ENCODE data around the gene ANAPC5.

The ANAPC5 gene

DNA sequence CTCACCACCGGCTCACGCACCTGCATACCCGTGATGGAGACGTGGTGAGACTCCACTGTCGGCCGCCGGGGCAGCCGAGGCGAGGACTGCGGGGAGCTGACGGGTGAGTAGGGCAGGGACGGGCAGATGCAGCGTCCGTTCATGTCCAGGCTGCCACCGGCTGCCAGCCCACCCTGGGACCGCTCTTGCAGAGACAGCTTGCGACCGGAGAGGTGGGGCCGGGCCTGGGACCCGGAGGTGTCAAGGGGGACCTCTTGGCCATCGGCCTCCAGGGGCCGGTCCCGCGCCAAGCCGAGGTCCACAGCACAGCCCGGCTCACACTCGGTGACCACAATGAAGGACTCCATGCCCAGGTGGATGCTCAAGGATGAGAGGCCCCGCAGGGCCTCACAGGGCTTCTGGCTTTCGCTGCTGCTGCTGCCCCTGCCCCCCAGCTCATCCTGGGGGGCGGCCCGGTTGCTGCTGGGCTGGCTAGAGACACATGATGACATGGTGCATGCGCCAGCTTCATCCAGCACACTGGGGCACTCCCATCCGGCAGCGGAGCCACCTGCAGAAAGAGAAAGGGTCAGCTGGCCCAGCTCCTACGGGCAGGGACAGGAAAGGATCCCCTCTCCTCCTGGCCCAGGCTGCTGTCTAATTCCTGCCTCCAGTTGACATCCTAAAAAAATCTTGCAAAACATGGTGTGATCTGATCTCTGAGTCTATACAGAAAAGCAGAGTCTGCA lies 78.0 kb downstream of the ANAPC5 start:
- no peak overlapping the region for H3K4me2 ChIP-seq (ENCODE audit: low read length)
- no peaks in the 10 kb centered on the region for H3K9me2 ChIP-seq (replicated peaks; ENCODE audit: control insufficient read depth, low read length)
- no peaks in the 10 kb centered on the region for H3K9me3 ChIP-seq (ENCODE audit: control insufficient read depth, insufficient read depth, low read length)
- H4K20me1 ChIP-seq (ENCODE audit: control insufficient read depth, insufficient read depth, low read depth, low read length), result no peaks in the 10 kb centered on the region
- H3K27ac ChIP-seq (ENCODE audit: low read depth, low read length), result no peak overlapping the region
- no peaks in the 10 kb centered on the region for H3K27me3 ChIP-seq (ENCODE audit: control insufficient read depth, low read length)
- peaks cover 24% of the 10 kb centered on the region for H3K79me2 ChIP-seq (ENCODE audit: control insufficient read depth, low read length)
- no peak for TF ChIP-seq EZH2phosphoT487 (IDR thresholded peaks at IDR 0.05; ENCODE audit: borderline replicate concordance, low read length)
- TF ChIP-seq, protein P1, sequence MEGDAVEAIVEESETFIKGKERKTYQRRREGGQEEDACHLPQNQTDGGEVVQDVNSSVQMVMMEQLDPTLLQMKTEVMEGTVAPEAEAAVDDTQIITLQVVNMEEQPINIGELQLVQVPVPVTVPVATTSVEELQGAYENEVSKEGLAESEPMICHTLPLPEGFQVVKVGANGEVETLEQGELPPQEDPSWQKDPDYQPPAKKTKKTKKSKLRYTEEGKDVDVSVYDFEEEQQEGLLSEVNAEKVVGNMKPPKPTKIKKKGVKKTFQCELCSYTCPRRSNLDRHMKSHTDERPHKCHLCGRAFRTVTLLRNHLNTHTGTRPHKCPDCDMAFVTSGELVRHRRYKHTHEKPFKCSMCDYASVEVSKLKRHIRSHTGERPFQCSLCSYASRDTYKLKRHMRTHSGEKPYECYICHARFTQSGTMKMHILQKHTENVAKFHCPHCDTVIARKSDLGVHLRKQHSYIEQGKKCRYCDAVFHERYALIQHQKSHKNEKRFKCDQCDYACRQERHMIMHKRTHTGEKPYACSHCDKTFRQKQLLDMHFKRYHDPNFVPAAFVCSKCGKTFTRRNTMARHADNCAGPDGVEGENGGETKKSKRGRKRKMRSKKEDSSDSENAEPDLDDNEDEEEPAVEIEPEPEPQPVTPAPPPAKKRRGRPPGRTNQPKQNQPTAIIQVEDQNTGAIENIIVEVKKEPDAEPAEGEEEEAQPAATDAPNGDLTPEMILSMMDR (IDR thresholded peaks at IDR 0.05; ENCODE audit: low read depth, low read length, poor library complexity, severe bottlenecking), result no peak
- no peaks in the 10 kb centered on the region for H3F3A ChIP-seq (ENCODE audit: control insufficient read depth, insufficient read depth)
- peaks cover 28% of the 10 kb centered on the region for H3K36me3 ChIP-seq (ENCODE audit: control insufficient read depth, low read length)
- H3K4me3 ChIP-seq (ENCODE audit: low read length), result no peak overlapping the region
- no peaks in the 10 kb centered on the region for H3K4me1 ChIP-seq (ENCODE audit: control insufficient read depth, low read length)

DNA sequence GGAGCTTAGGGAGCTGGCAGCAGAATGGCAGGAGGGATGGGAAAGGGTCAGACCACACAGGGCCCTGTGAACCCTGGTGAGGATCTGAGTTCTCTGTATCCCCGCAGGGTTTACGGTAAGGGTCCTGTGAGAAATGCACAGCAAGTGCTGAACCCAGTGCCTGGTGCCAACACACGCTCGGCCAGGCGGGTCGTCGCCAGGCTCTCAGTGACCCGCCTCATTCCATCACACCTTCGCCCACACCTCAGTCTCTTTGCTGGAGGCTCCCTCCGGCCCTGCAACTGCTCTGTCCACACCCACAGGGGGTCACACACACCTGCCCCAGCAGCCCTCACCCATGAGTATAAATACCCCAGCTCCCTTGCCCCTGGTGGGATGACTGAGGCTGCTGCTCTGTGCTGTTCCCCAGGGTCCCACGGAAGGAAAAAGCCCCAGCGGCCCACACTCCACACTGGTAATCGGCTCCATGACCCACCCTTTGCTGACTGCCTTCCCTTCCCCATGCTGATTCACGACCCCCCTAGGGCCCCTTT lies 78.8 kb downstream of the ANAPC5 start:
- no peak for TF ChIP-seq EZH2phosphoT487 (IDR thresholded peaks at IDR 0.05; ENCODE audit: borderline replicate concordance, low read length)
- TF ChIP-seq, protein P1 (IDR thresholded peaks at IDR 0.05; ENCODE audit: low read depth, low read length, poor library complexity, severe bottlenecking), result no peak

DNA sequence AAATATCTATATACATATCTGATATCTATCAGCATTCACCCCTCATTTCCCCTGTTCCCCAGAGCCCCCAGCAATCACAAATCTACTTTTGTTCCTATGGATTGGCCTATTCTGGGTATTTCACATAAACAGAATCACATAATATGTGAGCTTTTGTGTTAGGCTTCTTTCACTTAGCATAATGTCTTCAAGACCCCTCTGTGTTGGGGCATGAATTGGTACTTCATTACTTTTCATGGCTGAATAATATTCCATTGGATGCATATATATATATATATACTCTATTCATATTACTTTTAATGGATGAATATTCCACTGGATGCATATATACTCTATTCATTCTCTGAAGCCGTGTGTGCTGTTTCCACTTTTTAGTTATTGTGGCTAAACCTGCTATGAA lies 84.4 kb downstream of the ANAPC5 start:
- H3K4me3 ChIP-seq (ENCODE audit: low read length), result no peak overlapping the region
- no peaks in the 10 kb centered on the region for H3K79me2 ChIP-seq (ENCODE audit: control insufficient read depth, low read length)
- H3K9me2 ChIP-seq (replicated peaks; ENCODE audit: control insufficient read depth, low read length), result no peaks in the 10 kb centered on the region
- H4K20me1 ChIP-seq (ENCODE audit: control insufficient read depth, insufficient read depth, low read depth, low read length), result no peaks in the 10 kb centered on the region
- H3K4me1 ChIP-seq (ENCODE audit: control insufficient read depth, low read length), result no peaks in the 10 kb centered on the region
- no peaks in the 10 kb centered on the region for H3K9me3 ChIP-seq (ENCODE audit: control insufficient read depth, insufficient read depth, low read length)
- no peaks in the 10 kb centered on the region for H3F3A ChIP-seq (ENCODE audit: control insufficient read depth, insufficient read depth)
- H3K36me3 ChIP-seq (ENCODE audit: control insufficient read depth, low read length), result peaks cover 31% of the 10 kb centered on the region
- H3K27me3 ChIP-seq (ENCODE audit: control insufficient read depth, low read length), result no peaks in the 10 kb centered on the region
- no peak overlapping the region for H3K4me2 ChIP-seq (ENCODE audit: low read length)
- TF ChIP-seq EZH2phosphoT487 (IDR thresholded peaks at IDR 0.05; ENCODE audit: borderline replicate concordance, low read length), result no peak
- TF ChIP-seq, protein P1 (IDR thresholded peaks at IDR 0.05; ENCODE audit: low read depth, low read length, poor library complexity, severe bottlenecking), result no peak
- H3K27ac ChIP-seq (ENCODE audit: low read depth, low read length), result no peak overlapping the region

More for the DNA sequence above, 78.8 kb downstream of the ANAPC5 start:
- Histone ChIP-seq H3K4me1 (ENCODE audit: control insufficient read depth, low read length) (no peaks in the 10 kb centered on the region), H3F3A (ENCODE audit: control insufficient read depth, insufficient read depth) (no peaks in the 10 kb centered on the region), H3K9me2 (replicated peaks; ENCODE audit: control insufficient read depth, low read length) (no peaks in the 10 kb centered on the region), H4K20me1 (ENCODE audit: control insufficient read depth, insufficient read depth, low read depth, low read length) (no peaks in the 10 kb centered on the region), H3K79me2 (ENCODE audit: control insufficient read depth, low read length) (peaks cover 18% of the 10 kb centered on the region), H3K27ac (ENCODE audit: low read depth, low read length) (no peak overlapping the region), H3K4me2 (ENCODE audit: low read length) (no peak overlapping the region), H3K4me3 (ENCODE audit: low read length) (no peak overlapping the region), H3K9me3 (ENCODE audit: control insufficient read depth, insufficient read depth, low read length) (no peaks in the 10 kb centered on the region), H3K27me3 (ENCODE audit: control insufficient read depth, low read length) (no peaks in the 10 kb centered on the region), H3K36me3 (ENCODE audit: control insufficient read depth, low read length) (peaks cover 36% of the 10 kb centered on the region)

Measured in DOHH2 (cell line).